ENCODE measurements around the gene KLF11.
"Not testable (repeated sequence)": the region's sequence is repeated elsewhere in the genome, so short reads cannot be mapped to it uniquely, and the experiment has no call there.

KLF11 gene

GRCh38 chr2:10027660-10028330 lies 15.6 kb upstream of the KLF11 start:
- DNase-seq, result no peak

GRCh38 chr2:10028407-10028987 lies 14.9 kb upstream of the KLF11 start:
- peak in 1 of 3 experiments; percentile 16 for DNase-seq

- peak in 2 of 3 experiments; percentile 82 to 88 for DNase-seq
Measured at GRCh38 chr2:10028988-10029874, 14.1 kb upstream of the KLF11 start.

GRCh38 chr2:10029875-10030223 lies 13.5 kb upstream of the KLF11 start:
- DNase-seq, result no peak

- DNase-seq, result peak; percentile 76 to 89 (median 89)
Measured at GRCh38 chr2:10030311-10030736, 13.0 kb upstream of the KLF11 start.

- DNase-seq, result not testable (repeated sequence)
Measured at GRCh38 chr2:10030798-10031197, 12.6 kb upstream of the KLF11 start.

GRCh38 chr2:10031886-10032745 lies 11.2 kb upstream of the KLF11 start:
- no peak for DNase-seq

- no peak for DNase-seq
Measured at GRCh38 chr2:10032746-10033105, 10.6 kb upstream of the KLF11 start.

- no peak for DNase-seq
Measured at GRCh38 chr2:10033251-10034006, 9.9 kb upstream of the KLF11 start.

- no peak for DNase-seq
Measured at GRCh38 chr2:10034333-10035052, 8.9 kb upstream of the KLF11 start.

GRCh38 chr2:10035053-10035422 lies 8.3 kb upstream of the KLF11 start:
- no peak for DNase-seq

- DNase-seq, result no peak
Measured at GRCh38 chr2:10035633-10036032, 7.7 kb upstream of the KLF11 start.

- DNase-seq, result no peak
Measured at GRCh38 chr2:10036095-10036884, 7.1 kb upstream of the KLF11 start.

GRCh38 chr2:10038123-10038522 lies 5.2 kb upstream of the KLF11 start:
- no peak for DNase-seq

- no peak for DNase-seq
Measured at GRCh38 chr2:10038716-10039115, 4.6 kb upstream of the KLF11 start.

- no peak for DNase-seq
Measured at GRCh38 chr2:10039658-10040410, 3.5 kb upstream of the KLF11 start.

GRCh38 chr2:10041711-10042110 lies 1.6 kb upstream of the KLF11 start:
- no peak for DNase-seq

GRCh38 chr2:10042301-10043161 lies 819 bp upstream of the KLF11 start:
- peak; percentile 68 to 92 (median 89) for DNase-seq
